Measurements from ENCODE around the gene SEC22A. TPM values are rescaled to one million over a fixed set of nuclear protein-coding genes. Genes with fewer than 3 reads are reported as not detected.

SEC22A gene
- total and polyA plus RNA-seq, 2 of the 8 experiments (the other 6 are each of a cell fraction or from before 2014, with no cell fraction given), result 10.6 to 17.1 TPM

DNA sequence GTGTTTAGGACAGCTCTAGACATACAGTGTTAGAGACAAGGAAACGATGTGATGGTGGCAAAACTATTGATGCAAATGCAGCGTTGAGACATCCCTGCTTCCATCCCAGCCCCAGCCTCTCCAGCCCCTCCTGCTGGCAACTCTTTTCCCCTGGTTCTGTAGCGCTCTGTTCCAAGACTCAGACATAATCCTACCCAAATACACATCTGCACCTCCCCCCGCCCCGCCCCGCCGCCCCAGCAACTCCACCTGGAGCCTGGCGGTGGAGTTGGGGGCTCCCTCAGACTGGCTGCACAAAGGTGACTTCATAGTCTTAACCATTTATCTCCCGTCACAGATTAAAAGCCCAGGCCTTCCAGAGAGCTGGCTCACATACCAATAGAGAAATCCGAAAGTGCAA lies 7.2 kb upstream of the SEC22A start:
- Histone ChIP-seq H3K9me3 (ENCODE audit: insufficient read depth in 2 of 2, low read depth in 1 of 2, low read length in 1 of 2) (no peaks in the 10 kb centered on the region), H3K23me2 (ENCODE audit: low read depth, low read length) (no peaks in the 10 kb centered on the region), H3K14ac (ENCODE audit: insufficient read length) (no peak overlapping the region), H2BK15ac (ENCODE audit: low read length) (no peak overlapping the region), H2AK5ac (ENCODE audit: low read depth, low read length) (no peak overlapping the region), H3K4me1 (replicated peaks in 1 of 4; ENCODE audit: control insufficient read depth in 3 of 4, insufficient read depth in 4 of 4, low read length in 3 of 4) (peaks cover 0 to 1% (median 0%) of the 10 kb centered on the region in 4 experiments; a peak in 2 of 7 replicates), H3K23ac (ENCODE audit: insufficient read length) (no peak overlapping the region), H3K4ac (replicated peaks; ENCODE audit: insufficient read length, low read depth, low read length) (no peak overlapping the region), H3K27ac (ENCODE audit: low read depth, low read length) (no peak overlapping the region), H2BK20ac (ENCODE audit: low read length) (no peak overlapping the region), H4K8ac (ENCODE audit: extremely low read depth, insufficient read depth, low read length) (no peak overlapping the region), H3K27me3 (replicated peaks in 1 of 4; ENCODE audit: control insufficient read depth in 3 of 4, extremely low read depth in 1 of 4, insufficient read depth in 3 of 4, low read length in 3 of 4) (no peaks in the 10 kb centered on the region), H3K79me1 (ENCODE audit: low read depth, low read length) (no peaks in the 10 kb centered on the region), H3K18ac (ENCODE audit: extremely low read depth, low read length) (no peak overlapping the region), H4K5ac (ENCODE audit: insufficient read length, low read depth, low read length) (no peak overlapping the region), H3K4me2 (ENCODE audit: insufficient read depth in 1 of 2, low read depth in 2 of 2, low read length in 2 of 2) (no peak overlapping the region; a peak in 2 of 4 replicates), H3K36me3 (ENCODE audit: control insufficient read depth in 2 of 4, insufficient read depth in 4 of 4, low read length in 3 of 4) (no peaks in the 10 kb centered on the region), H3K79me2 (ENCODE audit: control insufficient read depth in 1 of 2, insufficient read depth in 2 of 2, low read length in 2 of 2) (no peaks in the 10 kb centered on the region), H2BK12ac (ENCODE audit: low read depth, low read length) (no peak overlapping the region), H3K9ac (replicated peaks in 1 of 4; ENCODE audit: extremely low read depth in 1 of 4, low read depth in 3 of 4, low read length in 3 of 4) (no peak overlapping the region), H2BK5ac (ENCODE audit: low read depth, low read length) (no peak overlapping the region), H3K4me3 (ENCODE audit: extremely low read depth in 1 of 4, insufficient read depth in 2 of 4, low read depth in 3 of 4, low read length in 4 of 4) (peak overlapping the region in 1 of 4 experiments; percentile 33; a peak in 1 of 8 replicates), H4K20me1 (replicated peaks in 1 of 2; ENCODE audit: control insufficient read depth in 1 of 2, insufficient read depth in 2 of 2, low read length in 2 of 2) (no peaks in the 10 kb centered on the region), H2AFZ (ENCODE audit: low read length) (no peak overlapping the region), H4K91ac (replicated peaks; ENCODE audit: insufficient read length, low read length) (no peak overlapping the region), H2BK120ac (replicated peaks; ENCODE audit: low read depth, low read length) (no peak overlapping the region), H3K56ac (replicated peaks; ENCODE audit: insufficient read length, low read depth, low read length) (peak overlapping the region; percentile 30)
- TF ChIP-seq, protein P1, sequence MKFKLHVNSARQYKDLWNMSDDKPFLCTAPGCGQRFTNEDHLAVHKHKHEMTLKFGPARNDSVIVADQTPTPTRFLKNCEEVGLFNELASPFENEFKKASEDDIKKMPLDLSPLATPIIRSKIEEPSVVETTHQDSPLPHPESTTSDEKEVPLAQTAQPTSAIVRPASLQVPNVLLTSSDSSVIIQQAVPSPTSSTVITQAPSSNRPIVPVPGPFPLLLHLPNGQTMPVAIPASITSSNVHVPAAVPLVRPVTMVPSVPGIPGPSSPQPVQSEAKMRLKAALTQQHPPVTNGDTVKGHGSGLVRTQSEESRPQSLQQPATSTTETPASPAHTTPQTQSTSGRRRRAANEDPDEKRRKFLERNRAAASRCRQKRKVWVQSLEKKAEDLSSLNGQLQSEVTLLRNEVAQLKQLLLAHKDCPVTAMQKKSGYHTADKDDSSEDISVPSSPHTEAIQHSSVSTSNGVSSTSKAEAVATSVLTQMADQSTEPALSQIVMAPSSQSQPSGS (IDR thresholded peaks at IDR 0.05; ENCODE audit: low read length), result peak; percentile 82; the same call in 1 of the 2 replicates
- TF ChIP-seq RAD21 (IDR thresholded peaks at IDR 0.05 in 1 of 2, conservative IDR thresholded peaks at IDR 0.05 in 1 of 2; ENCODE audit: low read depth in 2 of 2, low read length in 2 of 2) (peak; percentile 65 to 71), JUND (IDR thresholded peaks at IDR 0.05; ENCODE audit: low read length) (0 out of 2 replicates have a peak, but pooled peaks have one; percentile 13), JUN (IDR thresholded peaks at IDR 0.05; ENCODE audit: low read depth, low read length) (no peak), CREB1 (IDR thresholded peaks at IDR 0.05) (0 out of 2 replicates have a peak, but pooled peaks have one; percentile 16), TCF12 (IDR thresholded peaks at IDR 0.05; ENCODE audit: low read depth, low read length) (0 out of 2 replicates have a peak, but pooled peaks have one; percentile 20), BACH1 (IDR thresholded peaks at IDR 0.05; ENCODE audit: low read length) (no peak)
- TF ChIP-seq, protein P2, sequence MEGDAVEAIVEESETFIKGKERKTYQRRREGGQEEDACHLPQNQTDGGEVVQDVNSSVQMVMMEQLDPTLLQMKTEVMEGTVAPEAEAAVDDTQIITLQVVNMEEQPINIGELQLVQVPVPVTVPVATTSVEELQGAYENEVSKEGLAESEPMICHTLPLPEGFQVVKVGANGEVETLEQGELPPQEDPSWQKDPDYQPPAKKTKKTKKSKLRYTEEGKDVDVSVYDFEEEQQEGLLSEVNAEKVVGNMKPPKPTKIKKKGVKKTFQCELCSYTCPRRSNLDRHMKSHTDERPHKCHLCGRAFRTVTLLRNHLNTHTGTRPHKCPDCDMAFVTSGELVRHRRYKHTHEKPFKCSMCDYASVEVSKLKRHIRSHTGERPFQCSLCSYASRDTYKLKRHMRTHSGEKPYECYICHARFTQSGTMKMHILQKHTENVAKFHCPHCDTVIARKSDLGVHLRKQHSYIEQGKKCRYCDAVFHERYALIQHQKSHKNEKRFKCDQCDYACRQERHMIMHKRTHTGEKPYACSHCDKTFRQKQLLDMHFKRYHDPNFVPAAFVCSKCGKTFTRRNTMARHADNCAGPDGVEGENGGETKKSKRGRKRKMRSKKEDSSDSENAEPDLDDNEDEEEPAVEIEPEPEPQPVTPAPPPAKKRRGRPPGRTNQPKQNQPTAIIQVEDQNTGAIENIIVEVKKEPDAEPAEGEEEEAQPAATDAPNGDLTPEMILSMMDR (IDR thresholded peaks at IDR 0.05; ENCODE audit: control extremely low read depth in 1 of 3, insufficient read depth in 1 of 3, low read depth in 1 of 3, low read length in 3 of 3), result peak; percentile 69 to 78 (median 78)
- TF ChIP-seq, protein P3, sequence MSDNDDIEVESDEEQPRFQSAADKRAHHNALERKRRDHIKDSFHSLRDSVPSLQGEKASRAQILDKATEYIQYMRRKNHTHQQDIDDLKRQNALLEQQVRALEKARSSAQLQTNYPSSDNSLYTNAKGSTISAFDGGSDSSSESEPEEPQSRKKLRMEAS (IDR thresholded peaks at IDR 0.05), result no peak
- 10% methylated on average over 10 of the region's 10 CpGs; no CpG with 5 or more reads in 1 of the 2 experiments for WGBS, 2 experiments (ENCODE audit: extremely low coverage in 1 of 2, insufficient coverage in 1 of 2, insufficient read length in 1 of 2, insufficient replicate concordance in 2 of 2, low coverage in 1 of 2, low lambda C conversion rate in 2 of 2, missing lambda C conversion rate in 1 of 2)
- ChIA-PET CTCF (ENCODE audit: partially characterized antibody) (interaction anchor here (0.6 to 2.6 kb wide), 13 partner anchors 11 to 252 kb away, joined by 3 to 8 read pairs (median 3); no protein-coding TSS in a partner anchor), POLR2A (ENCODE audit: partially characterized antibody) (no interaction called here)
- no peak for FAIRE-seq
- DNase-seq (ENCODE audit: low read depth in 1 of 2, low spot score in 2 of 2), result peak; percentile 74 to 78
